Prostate gland (tissue), 2 donors: ENCODE measurements around the gene POMGNT1.
A peak's percentile ranks its signal among the peaks of the same experiment; 100 is the strongest.

Source experiments
- POLR2A ChIP-seq: fragments of 450-650 bp; IDR thresholded peaks from one replicate; pipeline ENCODE4 v1.6.1; 2016; ENCODE audit warnings: antibody characterized with exemption, mild to moderate bottlenecking
- POLR2AphosphoS5 ChIP-seq: sonication (generic); formaldehyde crosslinking; IDR thresholded peaks from one replicate; pipeline ENCODE4 v1.6.1; 2017; ENCODE audit warnings: antibody characterized with exemption
- TF ChIP-seq, protein P1 (sequence below), 4 experiments: fragments of 200-600 bp in 2 of 4; fragments of 450-650 bp in 2 of 4; sonication (generic) in 2 of 4; IDR thresholded peaks; 1 replicate in 3 of 4; 2 replicates in 1 of 4; pipeline ENCODE4 v1.5.1; 2016 to 2019; ENCODE audit warnings: antibody characterized with exemption in 4 of 4, mild to moderate bottlenecking in 2 of 4, moderate library complexity in 2 of 4

GRCh38 chr1:46223472-46223943 is 25.3 kb upstream of the POMGNT1 start:
- TF ChIP-seq, protein P1, sequence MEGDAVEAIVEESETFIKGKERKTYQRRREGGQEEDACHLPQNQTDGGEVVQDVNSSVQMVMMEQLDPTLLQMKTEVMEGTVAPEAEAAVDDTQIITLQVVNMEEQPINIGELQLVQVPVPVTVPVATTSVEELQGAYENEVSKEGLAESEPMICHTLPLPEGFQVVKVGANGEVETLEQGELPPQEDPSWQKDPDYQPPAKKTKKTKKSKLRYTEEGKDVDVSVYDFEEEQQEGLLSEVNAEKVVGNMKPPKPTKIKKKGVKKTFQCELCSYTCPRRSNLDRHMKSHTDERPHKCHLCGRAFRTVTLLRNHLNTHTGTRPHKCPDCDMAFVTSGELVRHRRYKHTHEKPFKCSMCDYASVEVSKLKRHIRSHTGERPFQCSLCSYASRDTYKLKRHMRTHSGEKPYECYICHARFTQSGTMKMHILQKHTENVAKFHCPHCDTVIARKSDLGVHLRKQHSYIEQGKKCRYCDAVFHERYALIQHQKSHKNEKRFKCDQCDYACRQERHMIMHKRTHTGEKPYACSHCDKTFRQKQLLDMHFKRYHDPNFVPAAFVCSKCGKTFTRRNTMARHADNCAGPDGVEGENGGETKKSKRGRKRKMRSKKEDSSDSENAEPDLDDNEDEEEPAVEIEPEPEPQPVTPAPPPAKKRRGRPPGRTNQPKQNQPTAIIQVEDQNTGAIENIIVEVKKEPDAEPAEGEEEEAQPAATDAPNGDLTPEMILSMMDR (IDR thresholded peaks at IDR 0.05), result peak; percentile 79 to 95 (median 92)
- no peak for TF ChIP-seq POLR2A
- TF ChIP-seq POLR2AphosphoS5, result peak; percentile 66
